ENCODE results near the gene FBN1. TPM values are rescaled to one million over a fixed set of nuclear protein-coding genes. Genes with fewer than 3 reads are reported as not detected.

The FBN1 gene
- 32.2 TPM for total RNA-seq

GRCh38 chr15:48645558-48646330, at the start of gene FBN1:
FBN1 (minus strand) TSS chr15:48645709; CDS start chr15:48644769, 940 bp downstream.

Other genes starting within 250 kb of the FBN1 start
- gene CEP152, start 165.4 kb upstream of the FBN1 start, total RNA-seq: 30.7 TPM
- gene EID1, start 232.4 kb upstream of the FBN1 start, total RNA-seq: 146 TPM